SK-N-SH (cell line): Measurements from ENCODE around the gene SMAD3. TPM values are rescaled to one million over a fixed set of nuclear protein-coding genes. Genes with fewer than 3 reads are reported as not detected.
A peak's percentile ranks its signal among the peaks of the same experiment; 100 is the strongest.

Experiments used
- CTCF ChIA-PET: fragments of 300-600, 350-600 bp; formaldehyde crosslinking; extraction: SDS; loops from one replicate; lab custom pipeline; 2021; lab: Yijun Ruan, JAX
- POLR2A ChIA-PET: fragments of 350-600 bp; sonication (Branson Sonifier 250); formaldehyde crosslinking; extraction: SDS; loops from one replicate; lab custom pipeline; 2020; ENCODE audit warnings: antibody characterized with exemption, inconsistent platforms; lab: Yijun Ruan, JAX
- DNase-seq: peaks from one replicate; pipeline ENCODE4 v3.0.0; 2012
- H2AFZ ChIP-seq: fragments of 200-600 bp; sonication (generic); 2 replicates; pipeline ENCODE4 v1.8.1; 2016; ENCODE audit warnings: antibody characterized with exemption, mild to moderate bottlenecking, low read depth
- H3F3A ChIP-seq: fragments of 200-600 bp; sonication (generic); replicated peaks from 2 replicates; pipeline ENCODE3; 2016; ENCODE audit warnings: antibody characterized with exemption, mild to moderate bottlenecking; ENCODE audit not compliant: insufficient read depth
- H3K27ac ChIP-seq, 2 experiments: fragments of 200-500 bp in 1 of 2; fragments of 200-600 bp in 1 of 2; sonication (Bioruptor generic) in 1 of 2; sonication (generic), shearing (Covaris generic) in 1 of 2; 2 replicates each; pipeline versions ENCODE4 v1.5.1 to v1.6.1; 2014 to 2016; ENCODE audit warnings: low read depth in 2 of 2, inconsistent platforms in 1 of 2, low read length in 1 of 2, mild to moderate bottlenecking in 1 of 2, mixed read lengths in 1 of 2
- H3K27me3 ChIP-seq: fragments of 200-600 bp; sonication (generic), shearing (Covaris generic); 2 replicates; pipeline ENCODE4 v1.6.1; 2016; ENCODE audit warnings: mixed run types; ENCODE audit not compliant: insufficient read depth
- H3K36me3 ChIP-seq, 2 experiments: fragments of 200-500 bp in 1 of 2; fragments of 200-600 bp in 1 of 2; sonication (Bioruptor generic) in 1 of 2; sonication (generic) in 1 of 2; replicated peaks in 1 of 2; 2 replicates each; pipeline versions ENCODE3 to v1.5.1; 2014 to 2016; ENCODE audit warnings: low read length in 1 of 2, mild to moderate bottlenecking in 1 of 2; ENCODE audit not compliant: insufficient read depth in 2 of 2, control insufficient read depth in 1 of 2
- H3K4me1 ChIP-seq, 2 experiments: fragments of 200-500 bp in 1 of 2; fragments of 200-600 bp in 1 of 2; sonication (Bioruptor generic) in 1 of 2; sonication (generic), shearing (Covaris generic) in 1 of 2; 2 replicates each; pipeline versions ENCODE4 v1.5.1 to v1.6.1; 2014 to 2016; ENCODE audit warnings: low read depth in 1 of 2, low read length in 1 of 2, mixed run types in 1 of 2; ENCODE audit not compliant: insufficient read depth in 2 of 2, control insufficient read depth in 1 of 2
- H3K4me2 ChIP-seq: fragments of 200-600 bp; sonication (generic), shearing (Covaris generic); 2 replicates; pipeline ENCODE4 v1.6.1; 2017; ENCODE audit warnings: mixed run types
- H3K4me3 ChIP-seq, 2 experiments: fragments of 200-500 bp in 1 of 2; fragments of 200-600 bp in 1 of 2; sonication (Bioruptor generic) in 1 of 2; sonication (generic), shearing (Covaris generic) in 1 of 2; 2 replicates each; pipeline versions ENCODE4 v1.5.1 to v1.8.1; 2014 to 2016; ENCODE audit warnings: low read depth in 2 of 2, inconsistent platforms in 1 of 2, low read length in 1 of 2, mild to moderate bottlenecking in 1 of 2, mixed read lengths in 1 of 2, moderate library complexity in 1 of 2
- H3K79me2 ChIP-seq: fragments of 200-600 bp; sonication (generic); 2 replicates; pipeline ENCODE4 v1.8.1; 2017; ENCODE audit warnings: mild to moderate bottlenecking; ENCODE audit not compliant: insufficient read depth
- H3K9ac ChIP-seq: fragments of 200-600 bp; sonication (generic); 2 replicates; pipeline ENCODE4 v1.6.1; 2017; ENCODE audit warnings: mixed run types
- H3K9me2 ChIP-seq: fragments of 200-600 bp; sonication (generic); 2 replicates; pipeline ENCODE4 v1.6.1; 2017; ENCODE audit warnings: mixed run types
- H3K9me3 ChIP-seq: fragments of 200-600 bp; sonication (generic); 2 replicates; pipeline ENCODE4 v1.6.1; 2017; ENCODE audit warnings: mixed run types, mild to moderate bottlenecking, moderate library complexity
- H4K20me1 ChIP-seq: fragments of 200-600 bp; sonication (generic); 2 replicates; pipeline ENCODE4 v1.6.1; 2017; ENCODE audit warnings: mild to moderate bottlenecking, mixed run types; ENCODE audit not compliant: insufficient read depth
- FOSL2 ChIP-seq: IDR thresholded peaks from 2 replicates; pipeline ENCODE4 v1.4.0; 2012; ENCODE audit warnings: low read depth, mild to moderate bottlenecking, moderate library complexity, borderline replicate concordance
- FOXM1 ChIP-seq: IDR thresholded peaks from 2 replicates; pipeline ENCODE4 v1.4.0; 2012; ENCODE audit warnings: low read depth, mild to moderate bottlenecking
- JUND ChIP-seq: IDR thresholded peaks from 2 replicates; pipeline ENCODE4 v1.4.0; 2012
- MEF2A ChIP-seq: IDR thresholded peaks from 2 replicates; pipeline ENCODE4 v1.4.0; 2012; ENCODE audit warnings: low read depth, borderline replicate concordance
- MXI1 ChIP-seq: IDR thresholded peaks from 2 replicates; pipeline ENCODE4 v1.6.1; 2012; ENCODE audit warnings: mild to moderate bottlenecking, low read depth, low read length, improper control_type of control experiment
- NFIC ChIP-seq: IDR thresholded peaks from 2 replicates; pipeline ENCODE4 v1.4.0; 2012; ENCODE audit warnings: borderline replicate concordance
- NRF1 ChIP-seq: IDR thresholded peaks from 2 replicates; pipeline ENCODE4 v1.6.1; 2012; ENCODE audit warnings: low read depth, mild to moderate bottlenecking, low read length
- SIN3A ChIP-seq: IDR thresholded peaks from 2 replicates; pipeline ENCODE4 v1.6.1; 2012; ENCODE audit warnings: low read depth, mild to moderate bottlenecking, low read length, moderate library complexity, borderline replicate concordance
- TCF12 ChIP-seq: IDR thresholded peaks from 2 replicates; pipeline ENCODE4 v1.4.0; 2012
- TEAD4 ChIP-seq: IDR thresholded peaks from 2 replicates; pipeline ENCODE4 v1.4.0; 2012; ENCODE audit warnings: mild to moderate bottlenecking, borderline replicate concordance; ENCODE audit not compliant: insufficient read depth
- WGBS: methylation state at CpG from one replicate; pipeline ENCODE4 v1.1.6; 2017; ENCODE audit warnings: low lambda C conversion rate; 5-methylcytosine and 5-hydroxymethylcytosine counted together
- polyA plus RNA-seq, 3 experiments: library from polyadenylated mRNA; depleted of rRNA; stranded (reverse); fragments of >200 nt; gene quantifications; 2 replicates each; pipeline ENCODE4 v1.2.3, GENCODE V29; 2012
- TF ChIP-seq, protein P1 (sequence below): fragments of 150-350 bp; IDR thresholded peaks from 2 replicates; pipeline ENCODE4 v1.6.1; 2016; ENCODE audit warnings: mild to moderate bottlenecking, low read depth, low read length
- TF ChIP-seq, protein P2 (sequence below): IDR thresholded peaks from 2 replicates; pipeline ENCODE4 v1.4.0; 2012; ENCODE audit warnings: low read depth
- TF ChIP-seq, protein P3 (sequence below): IDR thresholded peaks from 2 replicates; pipeline ENCODE4 v1.4.0; 2012; ENCODE audit warnings: low read depth, borderline replicate concordance

The SMAD3 gene
- polyA plus RNA-seq, 1 of the 3 experiments (the other 2 are of a cell fraction): 19.5 TPM

GRCh38 chr15:67048281-67049279 lies 16.8 kb upstream of the SMAD3 start (continued):
- TF ChIP-seq, protein P1, sequence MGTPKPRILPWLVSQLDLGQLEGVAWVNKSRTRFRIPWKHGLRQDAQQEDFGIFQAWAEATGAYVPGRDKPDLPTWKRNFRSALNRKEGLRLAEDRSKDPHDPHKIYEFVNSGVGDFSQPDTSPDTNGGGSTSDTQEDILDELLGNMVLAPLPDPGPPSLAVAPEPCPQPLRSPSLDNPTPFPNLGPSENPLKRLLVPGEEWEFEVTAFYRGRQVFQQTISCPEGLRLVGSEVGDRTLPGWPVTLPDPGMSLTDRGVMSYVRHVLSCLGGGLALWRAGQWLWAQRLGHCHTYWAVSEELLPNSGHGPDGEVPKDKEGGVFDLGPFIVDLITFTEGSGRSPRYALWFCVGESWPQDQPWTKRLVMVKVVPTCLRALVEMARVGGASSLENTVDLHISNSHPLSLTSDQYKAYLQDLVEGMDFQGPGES: no peak
- no peak for TF ChIP-seq SIN3A
- TF ChIP-seq, protein P2, sequence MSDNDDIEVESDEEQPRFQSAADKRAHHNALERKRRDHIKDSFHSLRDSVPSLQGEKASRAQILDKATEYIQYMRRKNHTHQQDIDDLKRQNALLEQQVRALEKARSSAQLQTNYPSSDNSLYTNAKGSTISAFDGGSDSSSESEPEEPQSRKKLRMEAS: peak; percentile 40
- TF ChIP-seq TCF12: peak; percentile 29; the same call in 1 of the 2 replicates
- no peak for TF ChIP-seq MXI1
- no peak for TF ChIP-seq FOSL2
- no peak for TF ChIP-seq NRF1
- TF ChIP-seq MEF2A: no peak
- TF ChIP-seq TEAD4: no peak
- TF ChIP-seq, protein P3, sequence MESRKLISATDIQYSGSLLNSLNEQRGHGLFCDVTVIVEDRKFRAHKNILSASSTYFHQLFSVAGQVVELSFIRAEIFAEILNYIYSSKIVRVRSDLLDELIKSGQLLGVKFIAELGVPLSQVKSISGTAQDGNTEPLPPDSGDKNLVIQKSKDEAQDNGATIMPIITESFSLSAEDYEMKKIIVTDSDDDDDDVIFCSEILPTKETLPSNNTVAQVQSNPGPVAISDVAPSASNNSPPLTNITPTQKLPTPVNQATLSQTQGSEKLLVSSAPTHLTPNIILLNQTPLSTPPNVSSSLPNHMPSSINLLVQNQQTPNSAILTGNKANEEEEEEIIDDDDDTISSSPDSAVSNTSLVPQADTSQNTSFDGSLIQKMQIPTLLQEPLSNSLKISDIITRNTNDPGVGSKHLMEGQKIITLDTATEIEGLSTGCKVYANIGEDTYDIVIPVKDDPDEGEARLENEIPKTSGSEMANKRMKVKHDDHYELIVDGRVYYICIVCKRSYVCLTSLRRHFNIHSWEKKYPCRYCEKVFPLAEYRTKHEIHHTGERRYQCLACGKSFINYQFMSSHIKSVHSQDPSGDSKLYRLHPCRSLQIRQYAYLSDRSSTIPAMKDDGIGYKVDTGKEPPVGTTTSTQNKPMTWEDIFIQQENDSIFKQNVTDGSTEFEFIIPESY: no peak
- no peak for TF ChIP-seq FOXM1
- no peak for TF ChIP-seq NFIC
- TF ChIP-seq, all 33 proteins: peak for 4

DNA sequence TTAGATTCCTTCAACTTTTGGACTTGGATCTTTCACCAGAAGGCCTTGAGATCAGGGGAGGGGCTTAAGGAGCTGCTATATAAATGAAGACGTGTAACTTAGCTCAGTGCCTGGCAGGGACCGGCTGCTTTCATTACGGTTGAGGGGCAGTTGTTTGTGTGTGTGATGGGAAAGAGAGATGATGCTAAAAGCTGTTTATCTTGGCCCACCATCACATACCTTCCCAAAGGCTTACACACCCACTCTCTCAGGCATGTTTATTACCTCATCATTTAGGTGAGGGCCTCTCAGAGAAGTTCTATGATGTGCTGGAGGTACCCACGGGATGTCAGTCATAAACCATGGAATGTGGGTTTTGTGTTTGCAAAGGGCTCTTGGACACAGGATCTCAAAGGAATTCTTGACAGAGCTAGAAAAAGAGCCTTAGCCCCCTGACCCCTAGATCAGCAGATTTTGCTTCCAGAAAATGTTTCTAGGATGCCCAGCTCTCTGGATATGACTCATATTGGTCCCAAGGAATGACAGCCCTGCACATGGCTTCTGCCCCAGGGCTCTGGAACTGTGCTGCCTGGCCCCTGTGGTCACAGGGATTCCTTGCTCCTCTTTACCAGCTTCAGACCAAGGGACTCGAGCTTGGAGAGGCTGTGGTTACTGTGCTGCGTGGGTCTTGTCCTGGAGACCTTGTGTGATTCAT lies 15.9 kb upstream of the SMAD3 start:
- Histone ChIP-seq H3K4me2 (peak overlapping the region; percentile 29), H3K9me2 (no peaks in the 10 kb centered on the region), H3K4me1 (peaks cover 3 to 19% of the 10 kb centered on the region in 2 experiments; a peak in 3 of 4 replicates), H3K9me3 (no peaks in the 10 kb centered on the region), H3F3A (peaks cover 19% of the 10 kb centered on the region), H3K27me3 (no peaks in the 10 kb centered on the region), H3K27ac (peak overlapping the region in 1 of 2 experiments; percentile 66; a peak in 2 of 4 replicates), H2AFZ (0 out of 2 replicates have a peak overlapping the region, but pooled peaks have one; percentile 30), H3K79me2 (no peaks in the 10 kb centered on the region), H3K36me3 (no peaks in the 10 kb centered on the region), H3K4me3 (no peak overlapping the region), H3K9ac (peak overlapping the region; percentile 46; the same call in 1 of the 2 replicates), H4K20me1 (no peaks in the 10 kb centered on the region)
- ChIA-PET POLR2A (no interaction called here), CTCF (interaction anchor here (0.6 to 1.3 kb wide), 2 partner anchors 11 to 41 kb away, joined by 3 read pairs; no protein-coding TSS in a partner anchor)
- 43% methylated on average over 6 of the region's 6 CpGs for WGBS
- no peak for DNase-seq
- TF ChIP-seq JUND (0 out of 2 replicates have a peak, but pooled peaks have one; percentile 34), FOSL2 (peak; percentile 50; the same call in 1 of the 2 replicates), SIN3A (no peak)
- TF ChIP-seq, protein P2: peak; percentile 82
